Liver (tissue), 9 donors: Measurements from ENCODE around the gene ZNF629. TPM values are rescaled to one million over a fixed set of nuclear protein-coding genes. Genes with fewer than 3 reads are reported as not detected.

Experiments
- DNase-seq: peaks from one replicate; pipeline ENCODE4 v3.0.0-alpha.2; 2017; ENCODE audit warnings: low spot score
- H3K27ac ChIP-seq, 2 donors: one replicate each; pipeline ENCODE4 v1.7.0; 2013; ENCODE audit warnings: inconsistent platforms in 2 of 2, low read length in 2 of 2, control low read depth in 1 of 2, low read depth in 1 of 2, mild to moderate bottlenecking in 1 of 2
- H3K27me3 ChIP-seq, 4 donors: one replicate each; pipeline versions ENCODE4 v1.6.1 to v1.7.0; 2013; ENCODE audit warnings: low read length in 3 of 4, inconsistent platforms in 1 of 4, mild to moderate bottlenecking in 1 of 4, moderate library complexity in 1 of 4; ENCODE audit not compliant: control insufficient read depth in 4 of 4, insufficient read depth in 4 of 4
- H3K36me3 ChIP-seq, 4 donors: one replicate each; pipeline versions ENCODE4 v1.6.1 to v1.7.0; 2013; ENCODE audit warnings: low read length in 3 of 4, mild to moderate bottlenecking in 3 of 4, low read depth in 1 of 4, moderate library complexity in 1 of 4; ENCODE audit not compliant: control insufficient read depth in 4 of 4, insufficient read depth in 3 of 4
- H3K4me1 ChIP-seq, 4 donors: one replicate each; pipeline versions ENCODE4 v1.6.1 to v1.7.0; 2013; ENCODE audit warnings: low read length in 3 of 4, mild to moderate bottlenecking in 3 of 4, moderate library complexity in 1 of 4; ENCODE audit not compliant: control insufficient read depth in 4 of 4, insufficient read depth in 4 of 4
- H3K4me3 ChIP-seq, 3 donors: one replicate each; pipeline versions ENCODE4 v1.6.1 to v1.7.0; 2013; ENCODE audit warnings: low read length in 3 of 3, control low read depth in 1 of 3, low read depth in 1 of 3, mild to moderate bottlenecking in 1 of 3
- H3K9ac ChIP-seq, 2 donors: one replicate each; pipeline ENCODE4 v1.7.0; 2013; ENCODE audit warnings: low read length in 2 of 2, mild to moderate bottlenecking in 2 of 2, moderate library complexity in 2 of 2, control low read depth in 1 of 2, low read depth in 1 of 2
- H3K9me3 ChIP-seq, 4 donors: one replicate each; pipeline versions ENCODE4 v1.6.1 to v1.7.0; 2013; ENCODE audit warnings: low read length in 3 of 4; ENCODE audit not compliant: control insufficient read depth in 4 of 4
- ATF3 ChIP-seq: IDR thresholded peaks from 2 replicates; pipeline ENCODE4 v1.6.1; 2016; ENCODE audit warnings: antibody characterized with exemption
- CTCF ChIP-seq: fragments of 150-350 bp; IDR thresholded peaks from 2 replicates; pipeline ENCODE4 v1.5.1; 2017; ENCODE audit warnings: improper control_type of control experiment, low read depth, low read length; ENCODE audit not compliant: missing input control
- EGR1 ChIP-seq, 2 donors: IDR thresholded peaks; 2 replicates each; pipeline ENCODE4 v1.6.1; 2016 to 2018; ENCODE audit warnings: antibody characterized with exemption in 2 of 2, low read depth in 2 of 2
- FOXA1 ChIP-seq: IDR thresholded peaks from 2 replicates; pipeline ENCODE4 v1.6.1; 2016; ENCODE audit warnings: antibody characterized with exemption
- FOXA2 ChIP-seq: IDR thresholded peaks from 2 replicates; pipeline ENCODE4 v1.6.1; 2016; ENCODE audit warnings: antibody characterized with exemption
- GABPA ChIP-seq, 2 donors: IDR thresholded peaks in 1 of 2; conservative IDR thresholded peaks in 1 of 2; 2 replicates each; pipeline ENCODE4 v1.6.1; 2016; ENCODE audit warnings: antibody characterized with exemption in 2 of 2, mild to moderate bottlenecking in 1 of 2, moderate library complexity in 1 of 2
- HNF4A ChIP-seq, 2 donors: conservative IDR thresholded peaks; 2 replicates each; pipeline ENCODE4 v1.6.1; 2016; ENCODE audit warnings: antibody characterized with exemption in 2 of 2, mild to moderate bottlenecking in 2 of 2
- JUND ChIP-seq, 2 donors: IDR thresholded peaks; 2 replicates each; pipeline ENCODE4 v1.6.1; 2016; ENCODE audit warnings: antibody characterized with exemption in 2 of 2
- MAX ChIP-seq: IDR thresholded peaks from 2 replicates; pipeline ENCODE4 v1.6.1; 2016; ENCODE audit warnings: antibody characterized with exemption
- NR2F2 ChIP-seq: IDR thresholded peaks from 2 replicates; pipeline ENCODE4 v1.6.1; 2016; ENCODE audit warnings: antibody characterized with exemption
- RAD21 ChIP-seq, 2 donors: IDR thresholded peaks; 2 replicates each; pipeline ENCODE4 v1.6.1; 2016; ENCODE audit warnings: antibody characterized with exemption in 2 of 2, mild to moderate bottlenecking in 2 of 2
- REST ChIP-seq: IDR thresholded peaks from 2 replicates; pipeline ENCODE4 v1.6.1; 2016; ENCODE audit warnings: antibody characterized with exemption, mild to moderate bottlenecking
- RXRA ChIP-seq, 2 donors: IDR thresholded peaks; 2 replicates each; pipeline ENCODE4 v1.6.1; 2017 to 2018; ENCODE audit warnings: antibody characterized with exemption in 2 of 2, mild to moderate bottlenecking in 1 of 2
- SP1 ChIP-seq: IDR thresholded peaks from 2 replicates; pipeline ENCODE4 v1.6.1; 2018; ENCODE audit warnings: antibody characterized with exemption, mild to moderate bottlenecking
- TAF1 ChIP-seq: conservative IDR thresholded peaks from 2 replicates; pipeline ENCODE4 v1.6.1; 2016; ENCODE audit warnings: antibody characterized with exemption, mild to moderate bottlenecking
- YY1 ChIP-seq: IDR thresholded peaks from 2 replicates; pipeline ENCODE4 v1.6.1; 2016; ENCODE audit warnings: antibody characterized with exemption, mild to moderate bottlenecking
- ZBTB33 ChIP-seq: IDR thresholded peaks from 2 replicates; pipeline ENCODE4 v1.6.1; 2016; ENCODE audit warnings: antibody characterized with exemption
- WGBS: extraction: QIAGEN DNeasy Blood & Tissue Kit; methylation state at CpG from one replicate; pipeline ENCODE4 v1.1.7; 2013; 5-methylcytosine and 5-hydroxymethylcytosine counted together
- polyA plus RNA-seq, 2 donors: library from polyadenylated mRNA; stranded (reverse) in 1 of 2; unstranded in 1 of 2; fragments of 200-250 nt in 1 of 2; fragments of >200 nt in 1 of 2; fragmentation: Nextera tagmentation in 1 of 2; extraction: Ambion mirVana in 1 of 2; gene quantifications; one replicate each; pipeline versions ENCODE4 v1.2.1 to v1.2.3, GENCODE V29; 2013 to 2015
- total RNA-seq, 2 donors: library from RNA; depleted of rRNA; stranded (reverse); fragments of >200 nt; gene quantifications; one replicate each; pipeline ENCODE4 v1.2.3, GENCODE V29; 2014
- donor health status: healthy.
- donor health status: healthy.
- donor health status: healthy.
- donor health status: healthy.
- donor health status: healthy.

The ZNF629 gene
- total and polyA plus RNA-seq, 4 donors = 0.86 to 4.2 (median 3.4) TPM

GRCh38 chr16:30760577-30761426, 26.2 kb downstream of the ZNF629 start:
- WGBS = 36% methylated on average over 26 of the region's 26 CpGs

More at GRCh38 chr16:30760577-30761426, 26.2 kb downstream of the ZNF629 start:
- peak overlapping the region; percentile 36 to 98 (median 64) for H3K4me3 ChIP-seq
- no peak for TF ChIP-seq FOXA2
- TF ChIP-seq TAF1 = no peak
- TF ChIP-seq CTCF = no peak
- TF ChIP-seq GABPA (IDR thresholded peaks at IDR 0.05 in 1 of 2, conservative IDR thresholded peaks at IDR 0.05 in 1 of 2) = no peak
- no peak for TF ChIP-seq MAX
- no peak for TF ChIP-seq REST
- TF ChIP-seq FOXA1 = no peak
- no peak for TF ChIP-seq EGR1 (IDR thresholded peaks at IDR 0.05; ENCODE audit: low read depth in 2 of 2)
- no peak for TF ChIP-seq NR2F2
- TF ChIP-seq HNF4A (conservative IDR thresholded peaks at IDR 0.05) = no peak
- TF ChIP-seq ATF3 = no peak
- TF ChIP-seq YY1 = no peak
- TF ChIP-seq SP1 = no peak
- TF ChIP-seq JUND (IDR thresholded peaks at IDR 0.05) = no peak
- no peak for TF ChIP-seq ZBTB33
- TF ChIP-seq RXRA (IDR thresholded peaks at IDR 0.05) = no peak
- TF ChIP-seq RAD21 (IDR thresholded peaks at IDR 0.05) = no peak
- no peak overlapping the region for H3K9ac ChIP-seq
- H3K9me3 ChIP-seq = no peaks in the 10 kb centered on the region
- H3K27me3 ChIP-seq = no peaks in the 10 kb centered on the region
- peak overlapping the region in 1 of 2 donors; percentile 3 for H3K27ac ChIP-seq
- H3K4me1 ChIP-seq = peaks cover 4 to 29% (median 24%) of the 10 kb centered on the region in 4 donors
- DNase-seq = no peak
- H3K36me3 ChIP-seq = peaks cover 15 to 36% (median 20%) of the 10 kb centered on the region in 4 donors
